Gastroesophageal sphincter (tissue), 3 donors: Measurements from ENCODE around the gene TNS1.

ENCODE experiments used
- EP300 ChIP-seq: sonication (generic); formaldehyde crosslinking; IDR thresholded peaks from one replicate; pipeline ENCODE4 v1.6.1; 2017; ENCODE audit warnings: antibody characterized with exemption, mild to moderate bottlenecking
- POLR2A ChIP-seq, 2 donors: fragments of 450-650 bp; IDR thresholded peaks; one replicate each; pipeline ENCODE4 v1.6.1; 2017; ENCODE audit warnings: antibody characterized with exemption in 2 of 2, mild to moderate bottlenecking in 2 of 2, moderate library complexity in 1 of 2
- POLR2AphosphoS5 ChIP-seq: sonication (generic); formaldehyde crosslinking; IDR thresholded peaks from one replicate; pipeline ENCODE4 v1.6.1; 2017; ENCODE audit warnings: antibody characterized with exemption
- TF ChIP-seq, protein P1 (sequence below), 4 experiments: fragments of 200-600 bp in 2 of 4; fragments of 450-650 bp in 2 of 4; sonication (generic) in 1 of 4; IDR thresholded peaks; one replicate each; pipeline ENCODE4 v1.5.1; 2017 to 2019; ENCODE audit warnings: antibody characterized with exemption in 4 of 4, mild to moderate bottlenecking in 2 of 4, moderate library complexity in 2 of 4

DNA sequence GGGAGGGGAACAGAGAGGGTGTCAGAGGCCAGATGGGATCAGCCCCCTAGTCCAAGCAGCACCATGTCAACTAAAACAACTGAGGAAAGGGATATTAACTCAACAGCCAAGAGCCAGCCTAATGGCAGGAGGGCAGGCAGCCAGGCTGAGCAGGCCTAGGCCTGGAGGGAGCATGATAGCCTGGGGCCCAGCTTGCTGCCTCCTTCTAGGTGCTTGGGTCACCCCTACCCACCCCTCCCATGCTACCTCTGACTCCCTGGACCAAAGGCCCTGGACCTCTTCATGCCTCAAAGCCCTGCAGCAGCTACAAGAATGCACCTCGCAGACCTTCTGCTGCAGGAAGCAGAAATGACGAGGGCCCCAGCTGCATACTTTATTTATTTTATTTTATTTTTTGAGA, 22.1 kb upstream of the TNS1 start:
- TF ChIP-seq EP300 (no peak), POLR2A (IDR thresholded peaks at IDR 0.05) (no peak), POLR2AphosphoS5 (no peak)
- TF ChIP-seq, protein P1, sequence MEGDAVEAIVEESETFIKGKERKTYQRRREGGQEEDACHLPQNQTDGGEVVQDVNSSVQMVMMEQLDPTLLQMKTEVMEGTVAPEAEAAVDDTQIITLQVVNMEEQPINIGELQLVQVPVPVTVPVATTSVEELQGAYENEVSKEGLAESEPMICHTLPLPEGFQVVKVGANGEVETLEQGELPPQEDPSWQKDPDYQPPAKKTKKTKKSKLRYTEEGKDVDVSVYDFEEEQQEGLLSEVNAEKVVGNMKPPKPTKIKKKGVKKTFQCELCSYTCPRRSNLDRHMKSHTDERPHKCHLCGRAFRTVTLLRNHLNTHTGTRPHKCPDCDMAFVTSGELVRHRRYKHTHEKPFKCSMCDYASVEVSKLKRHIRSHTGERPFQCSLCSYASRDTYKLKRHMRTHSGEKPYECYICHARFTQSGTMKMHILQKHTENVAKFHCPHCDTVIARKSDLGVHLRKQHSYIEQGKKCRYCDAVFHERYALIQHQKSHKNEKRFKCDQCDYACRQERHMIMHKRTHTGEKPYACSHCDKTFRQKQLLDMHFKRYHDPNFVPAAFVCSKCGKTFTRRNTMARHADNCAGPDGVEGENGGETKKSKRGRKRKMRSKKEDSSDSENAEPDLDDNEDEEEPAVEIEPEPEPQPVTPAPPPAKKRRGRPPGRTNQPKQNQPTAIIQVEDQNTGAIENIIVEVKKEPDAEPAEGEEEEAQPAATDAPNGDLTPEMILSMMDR (IDR thresholded peaks at IDR 0.05) = no peak
